ENCODE measurements around the gene KDM5C. TPM values are rescaled to one million over a fixed set of nuclear protein-coding genes. Genes with fewer than 3 reads are reported as not detected.

The KDM5C gene
- total and polyA plus RNA-seq, 2 of the 8 experiments (the other 6 are each of a cell fraction or from before 2014, with no cell fraction given) = 42.4 to 82.2 TPM

DNA sequence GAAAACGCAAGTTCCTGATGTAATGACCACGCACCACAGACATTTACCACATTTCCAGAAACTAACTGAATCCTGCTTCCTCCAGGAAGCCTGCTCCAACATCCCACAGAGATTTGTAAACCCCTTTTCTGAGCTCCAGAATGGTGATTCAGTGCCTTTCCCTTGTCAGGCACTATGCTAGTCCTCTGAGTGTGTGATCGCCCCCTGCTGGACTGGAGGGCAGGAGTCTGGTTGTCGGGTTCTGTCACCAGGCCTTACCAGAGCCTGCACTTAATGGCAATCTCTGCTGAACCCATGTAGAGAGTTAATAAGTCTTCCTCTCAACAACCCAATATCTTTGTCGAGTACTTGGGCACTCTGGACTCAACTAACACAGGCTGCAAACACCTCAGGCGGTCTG is 14.5 kb upstream of the KDM5C start:
- H3K23ac ChIP-seq (ENCODE audit: insufficient read length) = no peak overlapping the region
- H3K4me1 ChIP-seq (replicated peaks in 1 of 4; ENCODE audit: control insufficient read depth in 3 of 4, insufficient read depth in 4 of 4, low read length in 3 of 4) = no peaks in the 10 kb centered on the region
- no peak overlapping the region for H4K5ac ChIP-seq (ENCODE audit: insufficient read length, low read depth, low read length)
- no peak overlapping the region for H3K14ac ChIP-seq (ENCODE audit: insufficient read length)
- no peak overlapping the region for H3K56ac ChIP-seq (replicated peaks; ENCODE audit: insufficient read length, low read depth, low read length)
- H4K91ac ChIP-seq (replicated peaks; ENCODE audit: insufficient read length, low read length) = no peak overlapping the region
- ChIA-PET CTCF (ENCODE audit: partially characterized antibody) (interaction anchor here (0.6 to 2.5 kb wide), 12 partner anchors 9 to 140 kb away, joined by 3 to 11 read pairs (median 3); no protein-coding TSS in a partner anchor), POLR2A (ENCODE audit: partially characterized antibody) (interaction anchor here (1.0 to 1.9 kb wide), 3 partner anchors 13 to 15 kb away, joined by 3 to 8 read pairs (median 4); no protein-coding TSS in a partner anchor)
- 81% methylated on average over 6 of the region's 6 CpGs; no CpG with 5 or more reads in 1 of the 2 experiments for WGBS, 2 experiments (ENCODE audit: extremely low coverage in 1 of 2, insufficient coverage in 1 of 2, insufficient read length in 1 of 2, insufficient replicate concordance in 2 of 2, low coverage in 1 of 2, low lambda C conversion rate in 2 of 2, missing lambda C conversion rate in 1 of 2)
- no peaks in the 10 kb centered on the region for H3K79me2 ChIP-seq (ENCODE audit: control insufficient read depth in 1 of 2, insufficient read depth in 2 of 2, low read length in 2 of 2)
- H3K36me3 ChIP-seq (ENCODE audit: control insufficient read depth in 2 of 4, insufficient read depth in 4 of 4, low read length in 3 of 4) = no peaks in the 10 kb centered on the region; a peak in 1 of 8 replicates
- no peak overlapping the region for H3K27ac ChIP-seq (ENCODE audit: low read depth, low read length)
- H3K18ac ChIP-seq (ENCODE audit: extremely low read depth, low read length) = no peak overlapping the region
- DNase-seq (ENCODE audit: low read depth in 1 of 2, low spot score in 2 of 2) = peak in 1 of 2 experiments; percentile 49
- no peak overlapping the region for H3K4ac ChIP-seq (replicated peaks; ENCODE audit: insufficient read length, low read depth, low read length)
- H3K27me3 ChIP-seq (replicated peaks in 1 of 4; ENCODE audit: control insufficient read depth in 3 of 4, extremely low read depth in 1 of 4, insufficient read depth in 3 of 4, low read length in 3 of 4) = no peaks in the 10 kb centered on the region
- H3K4me3 ChIP-seq (ENCODE audit: extremely low read depth in 1 of 4, insufficient read depth in 2 of 4, low read depth in 3 of 4, low read length in 4 of 4) = no peak overlapping the region
- H3K23me2 ChIP-seq (ENCODE audit: low read depth, low read length) = no peaks in the 10 kb centered on the region
- H3K9me3 ChIP-seq (ENCODE audit: insufficient read depth in 2 of 2, low read depth in 1 of 2, low read length in 1 of 2) = no peaks in the 10 kb centered on the region
- no peak overlapping the region for H2BK120ac ChIP-seq (replicated peaks; ENCODE audit: low read depth, low read length)
- no peak overlapping the region for H2BK5ac ChIP-seq (ENCODE audit: low read depth, low read length)
- TF ChIP-seq, protein P1, sequence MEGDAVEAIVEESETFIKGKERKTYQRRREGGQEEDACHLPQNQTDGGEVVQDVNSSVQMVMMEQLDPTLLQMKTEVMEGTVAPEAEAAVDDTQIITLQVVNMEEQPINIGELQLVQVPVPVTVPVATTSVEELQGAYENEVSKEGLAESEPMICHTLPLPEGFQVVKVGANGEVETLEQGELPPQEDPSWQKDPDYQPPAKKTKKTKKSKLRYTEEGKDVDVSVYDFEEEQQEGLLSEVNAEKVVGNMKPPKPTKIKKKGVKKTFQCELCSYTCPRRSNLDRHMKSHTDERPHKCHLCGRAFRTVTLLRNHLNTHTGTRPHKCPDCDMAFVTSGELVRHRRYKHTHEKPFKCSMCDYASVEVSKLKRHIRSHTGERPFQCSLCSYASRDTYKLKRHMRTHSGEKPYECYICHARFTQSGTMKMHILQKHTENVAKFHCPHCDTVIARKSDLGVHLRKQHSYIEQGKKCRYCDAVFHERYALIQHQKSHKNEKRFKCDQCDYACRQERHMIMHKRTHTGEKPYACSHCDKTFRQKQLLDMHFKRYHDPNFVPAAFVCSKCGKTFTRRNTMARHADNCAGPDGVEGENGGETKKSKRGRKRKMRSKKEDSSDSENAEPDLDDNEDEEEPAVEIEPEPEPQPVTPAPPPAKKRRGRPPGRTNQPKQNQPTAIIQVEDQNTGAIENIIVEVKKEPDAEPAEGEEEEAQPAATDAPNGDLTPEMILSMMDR (IDR thresholded peaks at IDR 0.05; ENCODE audit: control extremely low read depth in 1 of 3, insufficient read depth in 1 of 3, low read depth in 1 of 3, low read length in 3 of 3) = peak; percentile 22 to 61 (median 59); a peak in 3 of 4 replicates
- TF ChIP-seq SP2 (IDR thresholded peaks at IDR 0.05; ENCODE audit: low read length) (peak; percentile 35; the same call in 1 of the 2 replicates), RAD21 (IDR thresholded peaks at IDR 0.05 in 1 of 2, conservative IDR thresholded peaks at IDR 0.05 in 1 of 2; ENCODE audit: low read depth in 2 of 2, low read length in 2 of 2) (0 out of 4 replicates have a peak, but pooled peaks of 1 of the 2 experiments have one; percentile 9), SP1 (IDR thresholded peaks at IDR 0.05; ENCODE audit: low read depth, low read length) (no peak), MAFK (IDR thresholded peaks at IDR 0.05; ENCODE audit: low read depth, low read length) (no peak), NRF1 (IDR thresholded peaks at IDR 0.05; ENCODE audit: low read depth, low read length) (no peak)
- H2AK5ac ChIP-seq (ENCODE audit: low read depth, low read length) = no peak overlapping the region
- no peak overlapping the region for H3K9ac ChIP-seq (replicated peaks in 1 of 4; ENCODE audit: extremely low read depth in 1 of 4, low read depth in 3 of 4, low read length in 3 of 4)
- no peak overlapping the region for H2AFZ ChIP-seq (ENCODE audit: low read length)
- no peak overlapping the region for H2BK20ac ChIP-seq (ENCODE audit: low read length)
- FAIRE-seq = peak; percentile 88
- no peak overlapping the region for H3K4me2 ChIP-seq (ENCODE audit: insufficient read depth in 1 of 2, low read depth in 2 of 2, low read length in 2 of 2)
- H2BK12ac ChIP-seq (ENCODE audit: low read depth, low read length) = no peak overlapping the region
- no peak overlapping the region for H2BK15ac ChIP-seq (ENCODE audit: low read length)
- no peaks in the 10 kb centered on the region for H4K20me1 ChIP-seq (replicated peaks in 1 of 2; ENCODE audit: control insufficient read depth in 1 of 2, insufficient read depth in 2 of 2, low read length in 2 of 2)
- H3K79me1 ChIP-seq (ENCODE audit: low read depth, low read length) = no peaks in the 10 kb centered on the region
- H4K8ac ChIP-seq (ENCODE audit: extremely low read depth, insufficient read depth, low read length) = no peak overlapping the region

Measured in H1 (cell line).